Heart right ventricle (tissue), 16 donors: Measurements from ENCODE around the gene BLCAP. TPM values are rescaled to one million over a fixed set of nuclear protein-coding genes. Genes with fewer than 3 reads are reported as not detected.
A peak's percentile ranks its signal among the peaks of the same experiment; 100 is the strongest.

Experiments used
- ATAC-seq, 8 donors: fragments of 200-7000 bp; cut with Tn5 transposase; one replicate each; pipeline ENCODE4 v1.9.1; 2020; ENCODE audit warnings: mild to moderate bottlenecking in 8 of 8, moderate library complexity in 8 of 8, moderate number of reproducible peaks in 1 of 8
- DNase-seq, 2 donors: peaks; one replicate each; pipeline ENCODE4 v3.0.0-alpha.2; 2020
- H3K27ac ChIP-seq, 10 donors: fragments of 200-600 bp; sonication (generic) in 2 of 10; one replicate each; pipeline versions ENCODE4 v1.5.0 to v1.8.0; 2020 to 2022; ENCODE audit warnings: mild to moderate bottlenecking in 3 of 10
- H3K27me3 ChIP-seq, 7 donors: fragments of 200-600 bp; one replicate each; pipeline ENCODE4 v1.8.0; 2021 to 2022; ENCODE audit warnings: mild to moderate bottlenecking in 2 of 7
- H3K36me3 ChIP-seq, 9 donors: fragments of 200-600 bp; sonication (generic) in 1 of 9; one replicate each; pipeline versions ENCODE4 v1.5.0 to v1.8.0; 2020 to 2022; ENCODE audit warnings: mild to moderate bottlenecking in 2 of 9
- H3K4me1 ChIP-seq, 9 donors: fragments of 200-600 bp; sonication (generic) in 1 of 9; one replicate each; pipeline versions ENCODE4 v1.5.0 to v1.8.0; 2020 to 2022; ENCODE audit warnings: mild to moderate bottlenecking in 4 of 9
- H3K4me3 ChIP-seq, 10 donors: fragments of 200-600 bp; sonication (generic) in 2 of 10; one replicate each; pipeline versions ENCODE4 v1.5.0 to v1.8.0; 2020 to 2022; ENCODE audit warnings: mild to moderate bottlenecking in 7 of 10, moderate library complexity in 2 of 10
- H3K9me3 ChIP-seq, 11 donors: fragments of 200-600 bp in 10 of 11; sonication (generic) in 2 of 11; one replicate each; pipeline versions ENCODE4 v1.5.0 to v1.8.0; 2013 to 2022; ENCODE audit warnings: mild to moderate bottlenecking in 2 of 11, control low read depth in 1 of 11, moderate library complexity in 1 of 11
- CTCF ChIP-seq, 9 donors: fragments of 200-600 bp; sonication (generic) in 2 of 9; IDR thresholded peaks; one replicate each; pipeline versions ENCODE4 v1.5.0 to v1.8.0; 2021 to 2022; ENCODE audit warnings: antibody characterized with exemption in 9 of 9, mild to moderate bottlenecking in 5 of 9, moderate library complexity in 1 of 9
- WGBS, 2 donors: extraction: QIAGEN DNeasy Blood & Tissue Kit; methylation state at CpG; one replicate each; pipeline ENCODE4 v1.1.7; 2013; ENCODE audit warnings: inconsistent platforms in 1 of 2; 5-methylcytosine and 5-hydroxymethylcytosine counted together
- intact Hi-C, 10 donors: fragments of 100-400 bp; cut with DNase I; formaldehyde crosslinking; loops; one replicate each; pipeline versions ENCODE4 v1.11.1 to v1.14.2; 2022
- polyA plus RNA-seq, 2 donors: library from polyadenylated mRNA; stranded (reverse); fragments of 200-250 nt; gene quantifications; one replicate each; pipeline ENCODE4 v1.2.3, GENCODE V29; 2013
- total RNA-seq, 10 donors: library from RNA; stranded (reverse); fragmentation: NEBNext Ultra II Directional in 3 of 10; extraction: Animal tissue kit (Norgen Biotek cat#: 25700) in 3 of 10; gene quantifications; one replicate each; pipeline versions ENCODE4 v1.2.1 to v1.2.4, GENCODE V29; 2021 to 2023
- donor health status: Arrhythmogenic right ventricular cardiomyopathy.
- donor health status: ischemic (EF 13 %, LVEDD 7.1; RV severe dilation, severe dysfunction).
- donor health status: healthy with polysubstance abuse.
- donor health status: DM: no; HTN: yes; CAD: no.
- donor health status: DM: no; HTN: no; CAD: no.
- donor health status: ischemic (EF 25% LVEDD 6.9; RV normal size, moderate dysfunction).
- donor health status: ischemic (EF 25% LVEDD 5.7; RV mildly dilated, moderate dysfunction).
- donor health status: healthy.
- donor health status: DM: yes; HTN: yes; CAD: no.
- donor health status: Ischemic cardiomyopathy.
- donor health status: ischemic (EF 35%, LVEDD 5.7; RV mildly dilated, moderate dysfunction).
- donor health status: nonischemic (EF 11% LVEDD 7.7; RV severe dilation, severe dysfunction).
- donor health status: DM: yes; HTN: yes; CAD: no.
- donor health status: PGD.
- donor health status: ischemic (EF 29% LVEDD 5.4; RV normal size, mild dysfunction).
- donor health status: nonischemic (EF 23%, LVEDD 6.1; RV moderate dilation, normal function).

The BLCAP gene
- total and polyA plus RNA-seq, 12 donors, result 66.1 to 106 (median 82.9) TPM

GRCh38 chr20:37565134-37565811 lies 37.6 kb upstream of the BLCAP start:
- no peak for ATAC-seq
- Histone ChIP-seq H3K4me1 (peaks cover 0 to 7% (median 5%) of the 10 kb centered on the region in 9 donors), H3K27me3 (peaks cover 0 to 84% (median 67%) of the 10 kb centered on the region in 7 donors), H3K9me3 (no peaks in the 10 kb centered on the region), H3K36me3 (no peaks in the 10 kb centered on the region), H3K4me3 (no peak overlapping the region), H3K27ac (no peak overlapping the region)
- DNase-seq, result no peak
- 73 to 78% methylated on average over 14 of the region's 14 CpGs for WGBS, 2 donors
- TF ChIP-seq CTCF (IDR thresholded peaks at IDR 0.05), result no peak
- intact Hi-C loops, result loop anchor here (5.0 to 10.0 kb wide), 9 partner anchors 330 to 840 kb away; partner anchors contain the start of gene TGM2 (in 1 of the 10)

GRCh38 chr20:37564388-37565133 lies 36.9 kb upstream of the BLCAP start:
- intact Hi-C loops, result loop anchor here (5.0 to 10.0 kb wide), 9 partner anchors 330 to 840 kb away; partner anchors contain the start of gene TGM2 (in 1 of the 10)
- Histone ChIP-seq H3K4me3 (no peak overlapping the region), H3K27me3 (peaks cover 0 to 83% (median 61%) of the 10 kb centered on the region in 7 donors), H3K9me3 (no peaks in the 10 kb centered on the region), H3K4me1 (peaks cover 0 to 7% (median 5%) of the 10 kb centered on the region in 9 donors), H3K27ac (no peak overlapping the region), H3K36me3 (no peaks in the 10 kb centered on the region)
- peak; percentile 83 to 95 (median 91) for TF ChIP-seq CTCF (IDR thresholded peaks at IDR 0.05)
- peak in 7 of 8 donors; percentile 50 to 81 (median 72) for ATAC-seq
- peak; percentile 16 to 49 for DNase-seq
- 9 to 15% methylated on average over 28 to 34 of the region's 34 CpGs for WGBS, 2 donors

GRCh38 chr20:37564016-37564387 lies 36.3 kb upstream of the BLCAP start:
- no peaks in the 10 kb centered on the region for H3K9me3 ChIP-seq
- ATAC-seq (peak in 1 of 8 donors; percentile 32), DNase-seq (no peak)
- WGBS, 2 donors, result 36 to 38% methylated on average over 19 of the region's 19 CpGs
- H3K27ac ChIP-seq, result no peak overlapping the region
- peaks cover 0 to 77% (median 57%) of the 10 kb centered on the region in 7 donors for H3K27me3 ChIP-seq
- intact Hi-C loops, result loop anchor here in 9 of 10 donors (5.0 to 10.0 kb wide), 8 partner anchors 331 to 841 kb away; no protein-coding TSS in a partner anchor
- H3K4me1 ChIP-seq, result peaks cover 0 to 7% (median 5%) of the 10 kb centered on the region in 9 donors
- no peak overlapping the region for H3K4me3 ChIP-seq
- no peaks in the 10 kb centered on the region for H3K36me3 ChIP-seq
- no peak for TF ChIP-seq CTCF (IDR thresholded peaks at IDR 0.05)

GRCh38 chr20:37562695-37563480 lies 35.2 kb upstream of the BLCAP start:
- H3K4me1 ChIP-seq, result peaks cover 0 to 7% (median 5%) of the 10 kb centered on the region in 9 donors
- DNase-seq, result no peak
- no peaks in the 10 kb centered on the region for H3K36me3 ChIP-seq
- H3K9me3 ChIP-seq, result no peaks in the 10 kb centered on the region
- no peak for ATAC-seq
- no peak overlapping the region for H3K27ac ChIP-seq
- WGBS, 2 donors, result 63 to 75% methylated on average over 3 of the region's 3 CpGs
- TF ChIP-seq CTCF (IDR thresholded peaks at IDR 0.05), result no peak
- H3K27me3 ChIP-seq, result peaks cover 0 to 67% (median 53%) of the 10 kb centered on the region in 7 donors
- intact Hi-C loops, result loop anchor here in 9 of 10 donors (5.0 to 10.0 kb wide), 8 partner anchors 332 to 842 kb away; no protein-coding TSS in a partner anchor
- no peak overlapping the region for H3K4me3 ChIP-seq
